Measurements from ENCODE around the gene ARL13A. TPM values are rescaled to one million over a fixed set of nuclear protein-coding genes. Genes with fewer than 3 reads are reported as not detected.

The ARL13A gene
- total RNA-seq, 2 donors from 2014 or later: not detected

- no peak overlapping the region for H3K4me3 ChIP-seq
- no peak overlapping the region for H3K27ac ChIP-seq
- TF ChIP-seq CTCF (IDR thresholded peaks at IDR 0.05): no peak
- DNase-seq (ENCODE audit: low spot score): no peak
- H3K27me3 ChIP-seq: no peaks in the 10 kb centered on the region
- no peaks in the 10 kb centered on the region for H3K4me1 ChIP-seq
- H3K9me3 ChIP-seq: no peaks in the 10 kb centered on the region
- peaks cover 3% of the 10 kb centered on the region for H3K36me3 ChIP-seq
These were observed 55.6 kb downstream of the ARL13A start for GRCh38 chrX:101025126-101025525.

GRCh38 chrX:101028562-101028961 is 59.1 kb downstream of the ARL13A start:
- DNase-seq (ENCODE audit: low spot score): no peak
- H3K27ac ChIP-seq: no peak overlapping the region
- no peak for TF ChIP-seq CTCF (IDR thresholded peaks at IDR 0.05)
- no peaks in the 10 kb centered on the region for H3K27me3 ChIP-seq
- H3K9me3 ChIP-seq: no peaks in the 10 kb centered on the region
- H3K36me3 ChIP-seq: no peaks in the 10 kb centered on the region
- no peaks in the 10 kb centered on the region for H3K4me1 ChIP-seq
- H3K4me3 ChIP-seq: no peak overlapping the region

- DNase-seq (ENCODE audit: low spot score): no peak
- no peak for TF ChIP-seq CTCF (IDR thresholded peaks at IDR 0.05)
- Histone ChIP-seq H3K27ac (no peak overlapping the region), H3K36me3 (no peaks in the 10 kb centered on the region), H3K4me3 (no peak overlapping the region), H3K9me3 (no peaks in the 10 kb centered on the region), H3K4me1 (no peaks in the 10 kb centered on the region), H3K27me3 (no peaks in the 10 kb centered on the region)
These were observed 60.2 kb downstream of the ARL13A start for GRCh38 chrX:101029665-101030064.

- TF ChIP-seq CTCF (IDR thresholded peaks at IDR 0.05): no peak
- Histone ChIP-seq H3K4me1 (no peaks in the 10 kb centered on the region), H3K36me3 (no peaks in the 10 kb centered on the region), H3K27ac (no peak overlapping the region), H3K4me3 (no peak overlapping the region), H3K9me3 (no peaks in the 10 kb centered on the region), H3K27me3 (no peaks in the 10 kb centered on the region)
- DNase-seq (ENCODE audit: low spot score): no peak
These were observed 67.7 kb downstream of the ARL13A start for GRCh38 chrX:101037231-101037630.

- no peak for DNase-seq (ENCODE audit: low spot score)
- Histone ChIP-seq H3K9me3 (no peaks in the 10 kb centered on the region), H3K27me3 (no peaks in the 10 kb centered on the region), H3K4me3 (no peak overlapping the region), H3K4me1 (no peaks in the 10 kb centered on the region), H3K36me3 (no peaks in the 10 kb centered on the region), H3K27ac (no peak overlapping the region)
- TF ChIP-seq CTCF (IDR thresholded peaks at IDR 0.05): no peak
These were observed 70.7 kb downstream of the ARL13A start for GRCh38 chrX:101040197-101040596.

Other genes starting within 250 kb of the ARL13A start
- 1 to 10 TPM; 3.2 to 4.8 TPM for gene SYTL4, start 237.6 kb upstream of the ARL13A start, total RNA-seq
- gene CSTF2, start 149.3 kb upstream of the ARL13A start, total RNA-seq: 1 to 10 TPM; 3.6 to 5.3 TPM
- under 1 TPM in 1 of 2 donors, not detected in 1; 0.82 TPM for gene NOX1, start 95.3 kb upstream of the ARL13A start, total RNA-seq
- gene XKRX, start 40.8 kb upstream of the ARL13A start, total RNA-seq: under 1 TPM in 1 of 2 donors, not detected in 1; 0.28 TPM
- 10 to 100 TPM; 14.0 to 19.1 TPM for gene TRMT2B, start 82.4 kb downstream of the ARL13A start, total RNA-seq
- under 1 TPM in 1 of 2 donors, not detected in 1; 0.33 TPM for gene TMEM35A, start 109.2 kb downstream of the ARL13A start, total RNA-seq
- under 1 TPM; 0.16 to 0.63 TPM for gene CENPI, start 128.5 kb downstream of the ARL13A start, total RNA-seq

All from right atrium auricular region (tissue), 2 donors.